Heart left ventricle (tissue), 16 donors: ENCODE results near the gene KRT72. TPM values are rescaled to one million over a fixed set of nuclear protein-coding genes. Genes with fewer than 3 reads are reported as not detected.

Source experiments
- ATAC-seq, 4 donors: fragments of 200-7000 bp; cut with Tn5 transposase; one replicate each; pipeline ENCODE4 v1.9.1; 2020 to 2022; ENCODE audit warnings: moderate library complexity in 4 of 4, mild to moderate bottlenecking in 3 of 4, moderate number of reproducible peaks in 1 of 4
- DNase-seq, 5 donors: peaks; one replicate each; pipeline ENCODE4 v3.0.0-alpha.2; 2020
- H3K27ac ChIP-seq, 12 donors: fragments of 200-600 bp; sonication (generic) in 4 of 12; one replicate each; pipeline versions ENCODE4 v1.5.0 to v1.8.0; 2016 to 2022; ENCODE audit warnings: mild to moderate bottlenecking in 2 of 12
- H3K27me3 ChIP-seq, 9 donors: fragments of 200-600 bp; sonication (generic) in 2 of 9; one replicate each; pipeline versions ENCODE4 v1.5.1 to v1.8.0; 2016 to 2022; ENCODE audit warnings: mild to moderate bottlenecking in 3 of 9
- H3K36me3 ChIP-seq, 9 donors: fragments of 200-600 bp; sonication (generic) in 2 of 9; one replicate each; pipeline versions ENCODE4 v1.5.0 to v1.8.0; 2018 to 2022; ENCODE audit warnings: mild to moderate bottlenecking in 2 of 9
- H3K4me1 ChIP-seq, 12 donors: fragments of 200-600 bp; sonication (generic) in 4 of 12; one replicate each; pipeline versions ENCODE4 v1.5.0 to v1.8.0; 2016 to 2022; ENCODE audit warnings: mild to moderate bottlenecking in 3 of 12
- H3K4me3 ChIP-seq, 12 donors: fragments of 200-600 bp; sonication (generic) in 4 of 12; one replicate each; pipeline versions ENCODE4 v1.5.0 to v1.8.0; 2017 to 2022; ENCODE audit warnings: mild to moderate bottlenecking in 9 of 12, moderate library complexity in 4 of 12
- H3K9me3 ChIP-seq, 12 donors: fragments of 200-600 bp; sonication (generic) in 4 of 12; one replicate each; pipeline versions ENCODE4 v1.5.0 to v1.8.0; 2016 to 2022; ENCODE audit warnings: mild to moderate bottlenecking in 1 of 12
- CTCF ChIP-seq, 12 donors: fragments of 200-600 bp; sonication (generic) in 4 of 12; IDR thresholded peaks; one replicate each; pipeline versions ENCODE4 v1.5.0 to v1.8.0; 2018 to 2022; ENCODE audit warnings: antibody characterized with exemption in 12 of 12, mild to moderate bottlenecking in 5 of 12
- POLR2A ChIP-seq, 2 donors: fragments of 450-650 bp; IDR thresholded peaks; one replicate each; pipeline ENCODE4 v1.6.1; 2017; ENCODE audit warnings: antibody characterized with exemption in 2 of 2, mild to moderate bottlenecking in 2 of 2, moderate library complexity in 2 of 2
- WGBS, 4 donors: extraction: QIAGEN DNeasy Blood & Tissue Kit in 2 of 4; methylation state at CpG; one replicate each; pipeline versions ENCODE4 v1.1.5 to v1.1.7; 2013 to 2018; 5-methylcytosine and 5-hydroxymethylcytosine counted together
- intact Hi-C, 10 donors: fragments of 100-400 bp; cut with DNase I; formaldehyde crosslinking; loops; one replicate each; pipeline versions ENCODE4 v1.11.1 to v1.14.2; 2022
- polyA plus RNA-seq, 2 donors: library from polyadenylated mRNA; stranded (reverse); fragments of 200-250 nt; gene quantifications; one replicate each; pipeline ENCODE4 v1.2.3, GENCODE V29; 2013
- total RNA-seq, 9 donors: library from RNA; depleted of rRNA in 2 of 9; stranded (reverse); fragments of >200 nt in 2 of 9; fragmentation: NEBNext Ultra II Directional in 3 of 9; extraction: Animal tissue kit (Norgen Biotek cat#: 25700) in 3 of 9; gene quantifications; one replicate each; pipeline versions ENCODE4 v1.1.0 to v1.2.4, GENCODE V29; 2016 to 2023
- donor health status: ischemic (EF 13 %, LVEDD 7.1; RV severe dilation, severe dysfunction).
- donor health status: healthy with polysubstance abuse.
- donor health status: DM: no; HTN: yes; CAD: no.
- donor health status: DM: no; HTN: no; CAD: no.
- donor health status: ischemic (EF 25% LVEDD 6.9; RV normal size, moderate dysfunction).
- donor health status: ischemic (EF 25% LVEDD 5.7; RV mildly dilated, moderate dysfunction).
- donor health status: healthy.
- donor health status: DM: yes; HTN: yes; CAD: no.
- donor health status: ischemic (EF 35%, LVEDD 5.7; RV mildly dilated, moderate dysfunction).
- donor health status: nonischemic (EF 11% LVEDD 7.7; RV severe dilation, severe dysfunction).
- donor health status: DM: yes; HTN: yes; CAD: no.
- donor health status: PGD.
- donor health status: ischemic (EF 29% LVEDD 5.4; RV normal size, mild dysfunction).
- donor health status: nonischemic (EF 23%, LVEDD 6.1; RV moderate dilation, normal function).

KRT72 gene
- total and polyA plus RNA-seq, 11 donors = not detected

- H3K36me3 ChIP-seq = no peaks in the 10 kb centered on the region
- no peak overlapping the region for H3K27ac ChIP-seq
- H3K4me1 ChIP-seq = peaks cover 0 to 3% (median 0%) of the 10 kb centered on the region in 12 donors
- DNase-seq = no peak
- peaks cover 0 to 13% (median 0%) of the 10 kb centered on the region in 9 donors for H3K27me3 ChIP-seq
- WGBS, 4 donors = 74 to 85% (median 79%) methylated on average over 7 of the region's 7 CpGs
- intact Hi-C loops = no loop called here
- TF ChIP-seq POLR2A (IDR thresholded peaks at IDR 0.05) = no peak
- no peak for TF ChIP-seq CTCF (IDR thresholded peaks at IDR 0.05)
- no peak overlapping the region for H3K4me3 ChIP-seq
- ATAC-seq = no peak
- no peaks in the 10 kb centered on the region for H3K9me3 ChIP-seq
Observed at GRCh38 chr12:52630008-52630500, 28.8 kb upstream of the KRT72 start.

GRCh38 chr12:52629281-52630007 lies 28.2 kb upstream of the KRT72 start:
- intact Hi-C loops = no loop called here

GRCh38 chr12:52628841-52629240 lies 27.6 kb upstream of the KRT72 start:
- TF ChIP-seq POLR2A (IDR thresholded peaks at IDR 0.05) (no peak), CTCF (IDR thresholded peaks at IDR 0.05) (no peak)
- H3K27me3 ChIP-seq = peaks cover 0 to 16% (median 0%) of the 10 kb centered on the region in 9 donors
- no peak for DNase-seq
- ATAC-seq = no peak
- no peak overlapping the region for H3K4me3 ChIP-seq
- intact Hi-C loops = no loop called here
- no peak overlapping the region for H3K27ac ChIP-seq
- no peaks in the 10 kb centered on the region for H3K4me1 ChIP-seq
- H3K9me3 ChIP-seq = peaks cover 0 to 4% (median 0%) of the 10 kb centered on the region in 12 donors
- WGBS, 4 donors = 56 to 81% (median 72%) methylated on average over 2 of the region's 2 CpGs
- no peaks in the 10 kb centered on the region for H3K36me3 ChIP-seq

More at GRCh38 chr12:52629281-52630007, 28.2 kb upstream of the KRT72 start:
- DNase-seq (no peak), ATAC-seq (no peak)
- H3K4me3 ChIP-seq = no peak overlapping the region
- WGBS, 4 donors = 81 to 88% (median 82%) methylated on average over 10 to 12 of the region's 12 CpGs
- peaks cover 0 to under 1% (median 0%) of the 10 kb centered on the region in 12 donors for H3K4me1 ChIP-seq
- H3K9me3 ChIP-seq = no peaks in the 10 kb centered on the region
- H3K27me3 ChIP-seq = peaks cover 0 to 14% (median 0%) of the 10 kb centered on the region in 9 donors
- TF ChIP-seq POLR2A (IDR thresholded peaks at IDR 0.05) = no peak
- no peak for TF ChIP-seq CTCF (IDR thresholded peaks at IDR 0.05)
- H3K27ac ChIP-seq = no peak overlapping the region
- no peaks in the 10 kb centered on the region for H3K36me3 ChIP-seq

GRCh38 chr12:52628111-52628507 lies 26.8 kb upstream of the KRT72 start:
- H3K9me3 ChIP-seq = peaks cover 0 to 8% (median 0%) of the 10 kb centered on the region in 12 donors
- no peaks in the 10 kb centered on the region for H3K4me1 ChIP-seq
- no peaks in the 10 kb centered on the region for H3K36me3 ChIP-seq
- H3K27ac ChIP-seq = no peak overlapping the region
- intact Hi-C loops = no loop called here
- no peak overlapping the region for H3K4me3 ChIP-seq
- no peak for ATAC-seq
- H3K27me3 ChIP-seq = peaks cover 0 to 16% (median 0%) of the 10 kb centered on the region in 9 donors
- no peak for DNase-seq
- 75 to 87% (median 81%) methylated on average over 4 of the region's 4 CpGs for WGBS, 4 donors
- no peak for TF ChIP-seq POLR2A (IDR thresholded peaks at IDR 0.05)
- no peak for TF ChIP-seq CTCF (IDR thresholded peaks at IDR 0.05)
